Middle frontal gyrus (tissue), 1 donor: ENCODE data around the gene IQCE.
"Not testable (repeated sequence)": the region's sequence is repeated elsewhere in the genome, so short reads cannot be mapped to it uniquely, and the experiment has no call there.

Experiments
- DNase-seq: peaks from one replicate; pipeline ENCODE4 v3.0.0-alpha.2; 2015; ENCODE audit warnings: low spot score; ENCODE audit errors: extremely low spot score

The IQCE gene

GRCh38 chr7:2521341-2521745 is 37.4 kb upstream of the IQCE start:
- no peak for DNase-seq

GRCh38 chr7:2521952-2522591 is 36.7 kb upstream of the IQCE start:
- no peak for DNase-seq

- DNase-seq, result no peak
Observed at GRCh38 chr7:2522780-2523433, 35.9 kb upstream of the IQCE start.

- no peak for DNase-seq
Observed at GRCh38 chr7:2523461-2523936, 35.3 kb upstream of the IQCE start.

- DNase-seq, result peak; percentile 71
Observed at GRCh38 chr7:2523941-2524807, 34.6 kb upstream of the IQCE start.

GRCh38 chr7:2524808-2525657 is 33.7 kb upstream of the IQCE start:
- no peak for DNase-seq

- no peak for DNase-seq
Observed at GRCh38 chr7:2525658-2526630, 32.8 kb upstream of the IQCE start.

GRCh38 chr7:2526659-2527504 is 31.9 kb upstream of the IQCE start:
- no peak for DNase-seq

GRCh38 chr7:2527505-2528467 is 31.0 kb upstream of the IQCE start:
- no peak for DNase-seq

GRCh38 chr7:2528481-2529095 is 30.2 kb upstream of the IQCE start:
- DNase-seq, result no peak

- no peak for DNase-seq
Observed at GRCh38 chr7:2529161-2530070, 29.4 kb upstream of the IQCE start.

GRCh38 chr7:2530071-2530987 is 28.4 kb upstream of the IQCE start:
- DNase-seq, result no peak

GRCh38 chr7:2530994-2531795 is 27.6 kb upstream of the IQCE start:
- DNase-seq, result not testable (repeated sequence)

GRCh38 chr7:2531796-2532110 is 27.0 kb upstream of the IQCE start:
- DNase-seq, result not testable (repeated sequence)
